Stimulated activated CD4-positive, alpha-beta T cell treated with anti-CD3 and anti-CD28 coated beads, Interleukin-12 subunit alpha, Interleukin-12 subunit beta, amount 100 ng/mL, for 48 hours (primary cell): ENCODE results near the gene GPA33.

Source experiments
- DNase-seq, 3 donors: peaks; one replicate each; pipeline ENCODE4 v3.0.0-alpha.2; 2020; ENCODE audit warnings: low read depth in 2 of 3, low spot score in 1 of 3

The GPA33 gene

GRCh38 chr1:167117225-167117624 is 27.0 kb upstream of the GPA33 start:
- DNase-seq, result no peak

- no peak for DNase-seq
Observed at GRCh38 chr1:167116174-167116573, 26.0 kb upstream of the GPA33 start.

GRCh38 chr1:167115655-167116054 is 25.5 kb upstream of the GPA33 start:
- no peak for DNase-seq

GRCh38 chr1:167114725-167115124 is 24.5 kb upstream of the GPA33 start:
- DNase-seq, result no peak

- no peak for DNase-seq
Observed at GRCh38 chr1:167111868-167112709, 21.9 kb upstream of the GPA33 start.

GRCh38 chr1:167110586-167110985 is 20.4 kb upstream of the GPA33 start:
- no peak for DNase-seq

GRCh38 chr1:167109125-167109524 is 18.9 kb upstream of the GPA33 start:
- no peak for DNase-seq

GRCh38 chr1:167107456-167107855 is 17.3 kb upstream of the GPA33 start:
- DNase-seq, result no peak

- DNase-seq, result no peak
Observed at GRCh38 chr1:167106119-167106461, 15.9 kb upstream of the GPA33 start.

GRCh38 chr1:167105271-167106118 is 15.3 kb upstream of the GPA33 start:
- DNase-seq, result no peak

- no peak for DNase-seq
Observed at GRCh38 chr1:167104256-167104633, 14.1 kb upstream of the GPA33 start.

GRCh38 chr1:167102906-167103573 is 12.9 kb upstream of the GPA33 start:
- no peak for DNase-seq

- no peak for DNase-seq
Observed at GRCh38 chr1:167101754-167102153, 11.6 kb upstream of the GPA33 start.

- DNase-seq, result no peak
Observed at GRCh38 chr1:167100730-167101129, 10.6 kb upstream of the GPA33 start.

- no peak for DNase-seq
Observed at GRCh38 chr1:167099851-167100250, 9.7 kb upstream of the GPA33 start.

- no peak for DNase-seq
Observed at GRCh38 chr1:167095368-167095767, 5.2 kb upstream of the GPA33 start.

GRCh38 chr1:167094690-167095089 is 4.5 kb upstream of the GPA33 start:
- DNase-seq, result no peak

- no peak for DNase-seq
Observed at GRCh38 chr1:167093846-167094516, 3.8 kb upstream of the GPA33 start, which contains the start of gene STYXL2. Gene STYXL2 (plus strand): TSS chr1:167094075. CDS start chr1:167094850, 775 bp downstream.

- no peak for DNase-seq
Observed at GRCh38 chr1:167092653-167093052, 2.5 kb upstream of the GPA33 start.

GRCh38 chr1:167089939-167090313 is 251 bp downstream of the GPA33 start:
- no peak for DNase-seq

- DNase-seq, result no peak
Observed at GRCh38 chr1:167088746-167089417, 1.3 kb downstream of the GPA33 start.
